OCI-LY1 (cell line): ENCODE measurements around the gene CAMKK1.

Source experiments
- H2AFZ ChIP-seq: fragments of 200-600 bp; sonication (generic), shearing (Covaris generic); 2 replicates; pipeline ENCODE4 v1.6.0; 2014; ENCODE audit warnings: antibody characterized with exemption, mild to moderate bottlenecking, low read length
- H3F3A ChIP-seq: fragments of 200-600 bp; sonication (generic), shearing (Covaris generic); 2 replicates; pipeline ENCODE4 v1.6.0; 2014; ENCODE audit warnings: mild to moderate bottlenecking, antibody characterized with exemption, low read length, moderate library complexity; ENCODE audit not compliant: insufficient read depth
- H3K27ac ChIP-seq: fragments of 200-600 bp; sonication (generic); 2 replicates; pipeline ENCODE4 v1.5.1; 2014; ENCODE audit warnings: low read length, mixed run types, mild to moderate bottlenecking, low read depth; ENCODE audit not compliant: poor library complexity, severe bottlenecking
- H3K27me3 ChIP-seq: fragments of 200-600 bp; sonication (generic); 2 replicates; pipeline ENCODE4 v1.6.0; 2014; ENCODE audit warnings: antibody characterized with exemption, mild to moderate bottlenecking, low read length, moderate library complexity; ENCODE audit not compliant: insufficient read depth
- H3K36me3 ChIP-seq: fragments of 200-600 bp; sonication (generic); 2 replicates; pipeline ENCODE4 v1.6.1; 2014; ENCODE audit warnings: mild to moderate bottlenecking, antibody characterized with exemption, low read length, moderate library complexity, mixed read lengths; ENCODE audit not compliant: insufficient read depth
- H3K4me1 ChIP-seq: fragments of 200-600 bp; sonication (generic); 2 replicates; pipeline ENCODE4 v1.5.1; 2014; ENCODE audit warnings: mild to moderate bottlenecking, low read length, moderate library complexity; ENCODE audit not compliant: insufficient read depth, severe bottlenecking
- H3K4me2 ChIP-seq: fragments of 200-600 bp; sonication (generic), shearing (Covaris generic); 2 replicates; pipeline ENCODE4 v1.6.1; 2014; ENCODE audit warnings: low read length
- H3K4me3 ChIP-seq: fragments of 200-600 bp; sonication (generic); 2 replicates; pipeline ENCODE4 v1.5.1; 2014; ENCODE audit warnings: low read length, low read depth, mild to moderate bottlenecking, mixed read lengths; ENCODE audit not compliant: poor library complexity, severe bottlenecking
- H3K79me2 ChIP-seq: fragments of 200-600 bp; shearing (Covaris generic); 2 replicates; pipeline ENCODE4 v1.6.1; 2016; ENCODE audit warnings: mixed run types, low read length, mixed read lengths; ENCODE audit not compliant: insufficient read depth
- H3K9ac ChIP-seq: fragments of 200-600 bp; sonication (generic), shearing (Covaris generic); 2 replicates; pipeline ENCODE4 v1.6.1; 2014; ENCODE audit warnings: mild to moderate bottlenecking, low read length, mixed read lengths
- H3K9me2 ChIP-seq: fragments of 200-600 bp; sonication (generic), shearing (Covaris generic); 2 replicates; pipeline ENCODE4 v1.6.1; 2014; ENCODE audit warnings: low read depth, mild to moderate bottlenecking, low read length, mixed read lengths
- H3K9me3 ChIP-seq: fragments of 200-600 bp; shearing (Covaris generic); 2 replicates; pipeline ENCODE4 v1.6.1; 2014; ENCODE audit warnings: low read length, mixed read lengths
- H4K20me1 ChIP-seq: fragments of 200-600 bp; sonication (generic), shearing (Covaris generic); 2 replicates; pipeline ENCODE4 v1.6.0; 2016; ENCODE audit warnings: mild to moderate bottlenecking, low read length; ENCODE audit not compliant: insufficient read depth
- EZH2 ChIP-seq: fragments of 200-600 bp; sonication (generic), shearing (Covaris generic); IDR thresholded peaks from 2 replicates; pipeline ENCODE4 v1.8.0; 2017; ENCODE audit warnings: borderline replicate concordance, mixed run types, mild to moderate bottlenecking, antibody characterized with exemption, low read length, moderate library complexity, mixed read lengths
- TF ChIP-seq, protein P1 (sequence below): fragments of 200-600 bp; sonication (generic), shearing (Covaris generic); IDR thresholded peaks from 2 replicates; pipeline ENCODE4 v1.5.1; 2017; ENCODE audit warnings: mild to moderate bottlenecking, antibody characterized with exemption, low read length, moderate library complexity, mixed read lengths

The CAMKK1 gene

DNA sequence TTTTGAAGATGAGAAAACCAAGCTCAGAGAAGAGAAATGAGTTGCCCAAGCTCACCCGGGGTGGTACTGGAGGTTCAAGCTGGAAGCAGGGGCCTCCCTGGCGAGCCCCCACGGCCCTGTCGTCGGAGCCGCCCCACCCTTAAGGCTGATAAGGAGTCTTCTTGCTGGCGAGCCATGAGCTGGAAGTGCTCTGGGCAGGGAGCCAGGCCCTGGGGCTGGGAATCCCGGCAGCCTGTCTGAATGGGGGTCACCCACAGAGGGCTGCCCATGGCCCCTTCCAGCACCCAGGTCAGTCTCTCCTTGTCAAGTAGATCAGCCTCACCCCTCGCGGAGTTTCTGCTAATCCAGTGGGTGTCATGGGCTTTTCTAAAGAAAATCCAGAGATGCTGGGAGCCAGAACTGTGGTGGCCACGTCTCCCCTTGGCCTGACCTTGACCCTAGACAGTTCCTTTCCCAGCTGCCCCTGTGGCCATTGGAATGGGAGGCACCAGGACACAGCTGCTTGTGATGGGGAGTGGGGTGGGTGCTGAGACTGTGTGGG, 24.6 kb upstream of the CAMKK1 start:
- no peak overlapping the region for H2AFZ ChIP-seq
- no peak overlapping the region for H3K4me3 ChIP-seq
- no peak overlapping the region for H3K9ac ChIP-seq
- H3K27ac ChIP-seq: no peak overlapping the region
- TF ChIP-seq, protein P1, sequence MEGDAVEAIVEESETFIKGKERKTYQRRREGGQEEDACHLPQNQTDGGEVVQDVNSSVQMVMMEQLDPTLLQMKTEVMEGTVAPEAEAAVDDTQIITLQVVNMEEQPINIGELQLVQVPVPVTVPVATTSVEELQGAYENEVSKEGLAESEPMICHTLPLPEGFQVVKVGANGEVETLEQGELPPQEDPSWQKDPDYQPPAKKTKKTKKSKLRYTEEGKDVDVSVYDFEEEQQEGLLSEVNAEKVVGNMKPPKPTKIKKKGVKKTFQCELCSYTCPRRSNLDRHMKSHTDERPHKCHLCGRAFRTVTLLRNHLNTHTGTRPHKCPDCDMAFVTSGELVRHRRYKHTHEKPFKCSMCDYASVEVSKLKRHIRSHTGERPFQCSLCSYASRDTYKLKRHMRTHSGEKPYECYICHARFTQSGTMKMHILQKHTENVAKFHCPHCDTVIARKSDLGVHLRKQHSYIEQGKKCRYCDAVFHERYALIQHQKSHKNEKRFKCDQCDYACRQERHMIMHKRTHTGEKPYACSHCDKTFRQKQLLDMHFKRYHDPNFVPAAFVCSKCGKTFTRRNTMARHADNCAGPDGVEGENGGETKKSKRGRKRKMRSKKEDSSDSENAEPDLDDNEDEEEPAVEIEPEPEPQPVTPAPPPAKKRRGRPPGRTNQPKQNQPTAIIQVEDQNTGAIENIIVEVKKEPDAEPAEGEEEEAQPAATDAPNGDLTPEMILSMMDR: no peak
- TF ChIP-seq EZH2: no peak
- H3K4me2 ChIP-seq: no peak overlapping the region
- no peaks in the 10 kb centered on the region for H3K9me2 ChIP-seq
- H4K20me1 ChIP-seq: no peaks in the 10 kb centered on the region
- peaks cover 25% of the 10 kb centered on the region for H3K4me1 ChIP-seq
- no peaks in the 10 kb centered on the region for H3K79me2 ChIP-seq
- no peaks in the 10 kb centered on the region for H3K36me3 ChIP-seq
- H3F3A ChIP-seq: no peaks in the 10 kb centered on the region
- H3K9me3 ChIP-seq: no peaks in the 10 kb centered on the region
- peaks cover 6% of the 10 kb centered on the region; the same call in 1 of the 2 replicates for H3K27me3 ChIP-seq

DNA sequence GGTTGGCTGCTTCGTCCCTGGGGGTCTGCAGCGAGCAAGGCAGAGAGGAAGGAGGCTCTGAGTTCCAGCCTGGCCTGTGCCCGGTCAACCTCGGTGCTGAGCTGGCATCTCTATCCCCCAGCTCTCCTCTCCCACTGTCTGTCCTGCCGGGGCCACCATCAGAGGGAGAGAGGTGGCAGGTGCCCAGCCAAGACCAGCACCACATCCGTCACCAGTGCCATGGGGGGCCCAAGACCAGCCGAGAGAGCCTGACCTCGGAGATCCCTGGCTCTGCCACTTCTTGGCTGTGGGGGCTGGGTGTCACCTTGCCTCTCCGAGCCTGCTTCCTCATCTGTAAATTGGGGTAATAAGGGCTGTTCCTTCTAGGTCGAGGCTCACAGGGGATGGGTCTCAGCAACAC, 24.0 kb upstream of the CAMKK1 start:
- Histone ChIP-seq H3K9me3 (no peaks in the 10 kb centered on the region), H3K4me1 (peaks cover 25% of the 10 kb centered on the region), H3K27ac (no peak overlapping the region), H3F3A (no peaks in the 10 kb centered on the region), H3K4me3 (no peak overlapping the region), H3K27me3 (peaks cover 6% of the 10 kb centered on the region; the same call in 1 of the 2 replicates), H3K9ac (no peak overlapping the region), H3K36me3 (no peaks in the 10 kb centered on the region), H4K20me1 (no peaks in the 10 kb centered on the region), H2AFZ (no peak overlapping the region), H3K9me2 (no peaks in the 10 kb centered on the region), H3K79me2 (no peaks in the 10 kb centered on the region), H3K4me2 (no peak overlapping the region)
- TF ChIP-seq, protein P1: no peak
- no peak for TF ChIP-seq EZH2

DNA sequence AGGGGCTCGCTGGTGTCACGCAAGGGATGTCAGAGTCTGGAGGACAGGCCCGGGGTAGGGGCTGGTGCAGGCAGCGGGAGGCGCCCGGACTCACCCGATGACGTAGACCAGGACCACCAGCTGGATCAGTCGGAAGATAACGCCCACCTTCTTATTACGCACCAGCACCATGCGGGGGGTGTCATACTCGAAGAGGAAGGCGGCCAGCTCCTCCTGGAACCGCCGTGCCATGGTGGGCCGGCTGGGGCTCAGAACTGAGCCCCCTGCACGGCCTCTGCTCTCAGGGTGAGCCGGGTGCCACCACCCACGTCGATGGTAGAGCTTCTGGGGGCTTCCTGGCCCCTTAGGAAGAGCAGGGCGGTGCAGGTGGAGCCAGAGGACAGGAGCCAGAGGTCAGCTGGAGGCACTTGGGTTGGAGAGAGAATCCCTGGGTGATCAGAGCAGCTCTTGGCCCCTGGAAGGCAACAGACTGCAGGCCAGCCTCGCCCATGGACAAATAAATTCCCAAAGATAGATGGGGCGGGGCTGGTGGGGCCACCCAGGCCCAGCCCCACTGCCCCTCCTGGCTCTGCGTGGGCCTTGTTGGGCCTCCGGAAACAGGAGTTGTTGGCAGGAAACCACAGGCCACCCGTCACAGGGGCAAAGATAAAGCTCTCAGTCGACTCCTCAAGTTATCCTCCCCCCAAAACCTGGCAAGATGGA, 23.3 kb upstream of the CAMKK1 start, which contains the start of gene P2RX1:
P2RX1 (minus strand) TSS at position 471 of the 702 bp plus-strand sequence; CDS start at position 231, 240 bp downstream.
- Histone ChIP-seq H3K9ac (no peak within 1 kb of the TSS), H2AFZ (no peak within 1 kb of the TSS), H3K36me3 (no peaks in the 10 kb centered on the region), H3K4me3 (no peak within 1 kb of the TSS), H3K27me3 (peaks cover 6% of the 10 kb centered on the region; the same call in 1 of the 2 replicates), H3K9me3 (no peaks in the 10 kb centered on the region), H3K27ac (no peak within 1 kb of the TSS), H3K9me2 (no peaks in the 10 kb centered on the region), H3K79me2 (no peaks in the 10 kb centered on the region), H3K4me2 (no peak within 1 kb of the TSS), H4K20me1 (no peaks in the 10 kb centered on the region), H3F3A (no peaks in the 10 kb centered on the region), H3K4me1 (peaks cover 31% of the 10 kb centered on the region)
- TF ChIP-seq, protein P1: no peak
- TF ChIP-seq EZH2: no peak
